ENCODE measurements around the gene GLYR1.
A peak's percentile ranks its signal among the peaks of the same experiment; 100 is the strongest.

The GLYR1 gene

GRCh38 chr16:4795181-4795827, 51.8 kb downstream of the GLYR1 start, which contains the start of gene SMIM22:
SMIM22 (plus strand) TSS chr16:4795369; CDS start chr16:4795735, 366 bp downstream.
- Histone ChIP-seq H3K9ac (no peak within 1 kb of the TSS), H3K4me3 (no peak within 1 kb of the TSS), H3K4me1 (peaks cover 15 to 52% (median 33%) of the 10 kb centered on the region in 10 experiments), H3K36me3 (peaks cover 7 to 42% (median 26%) of the 10 kb centered on the region in 11 experiments; a peak in 20 of 22 replicates), H3K27me3 (no peaks in the 10 kb centered on the region), H4K20me1 (peaks cover 0 to 10% (median 0%) of the 10 kb centered on the region in 11 experiments; a peak in 1 of 22 replicates), H3K4me2 (no peak within 1 kb of the TSS), H3K27ac (no peak within 1 kb of the TSS), H3K9me3 (replicated peaks in 1 of 11) (no peaks in the 10 kb centered on the region)
- TF ChIP-seq Cebpa-rat (IDR thresholded peaks at IDR 0.05) = no peak

GRCh38 chr16:4792951-4793513, 54.1 kb downstream of the GLYR1 start:
- Histone ChIP-seq H3K27ac (no peak overlapping the region), H3K4me3 (no peak overlapping the region), H3K4me2 (no peak overlapping the region)

GRCh38 chr16:4790871-4791270, 56.2 kb downstream of the GLYR1 start:
- Histone ChIP-seq H3K27ac (peak overlapping the region in 6 of 11 experiments; percentile 23 to 45 (median 30); a peak in 7 of 22 replicates), H3K27me3 (no peaks in the 10 kb centered on the region), H4K20me1 (peaks cover 0 to 7% (median 0%) of the 10 kb centered on the region in 11 experiments; a peak in 1 of 22 replicates), H3K4me2 (peak overlapping the region; percentile 44 to 79 (median 68)), H3K4me3 (no peak overlapping the region), H3K9ac (peak overlapping the region in 1 of 11 experiments; percentile 11; a peak in 1 of 22 replicates), H3K9me3 (replicated peaks in 1 of 11) (no peaks in the 10 kb centered on the region), H3K4me1 (peaks cover 9 to 52% (median 43%) of the 10 kb centered on the region in 10 experiments; a peak in 19 of 20 replicates), H3K36me3 (peaks cover 0 to 6% (median 0%) of the 10 kb centered on the region in 11 experiments; a peak in 6 of 22 replicates)
- no peak for TF ChIP-seq Cebpa-rat (IDR thresholded peaks at IDR 0.05)

More at GRCh38 chr16:4792951-4793513, 54.1 kb downstream of the GLYR1 start:
- H3K9ac ChIP-seq = no peak overlapping the region
- TF ChIP-seq Cebpa-rat (IDR thresholded peaks at IDR 0.05) = no peak
- no peaks in the 10 kb centered on the region for H3K27me3 ChIP-seq
- H3K4me1 ChIP-seq = peaks cover 9 to 55% (median 38%) of the 10 kb centered on the region in 10 experiments; a peak in 19 of 20 replicates
- peaks cover 5 to 24% (median 11%) of the 10 kb centered on the region in 11 experiments; a peak in 19 of 22 replicates for H3K36me3 ChIP-seq
- no peaks in the 10 kb centered on the region for H3K9me3 ChIP-seq (replicated peaks in 1 of 11)
- H4K20me1 ChIP-seq = peaks cover 0 to 10% (median 0%) of the 10 kb centered on the region in 11 experiments; a peak in 1 of 22 replicates

GRCh38 chr16:4790261-4790660, 56.8 kb downstream of the GLYR1 start:
- Histone ChIP-seq H3K4me2 (peak overlapping the region in 10 of 11 experiments; percentile 44 to 79 (median 68); a peak in 18 of 22 replicates), H3K4me1 (peaks cover 9 to 52% (median 43%) of the 10 kb centered on the region in 10 experiments; a peak in 19 of 20 replicates), H3K36me3 (no peaks in the 10 kb centered on the region), H3K27me3 (no peaks in the 10 kb centered on the region), H3K27ac (peak overlapping the region in 6 of 11 experiments; percentile 3 to 45 (median 38); a peak in 6 of 22 replicates), H3K9me3 (replicated peaks in 1 of 11) (no peaks in the 10 kb centered on the region), H4K20me1 (0 out of 22 replicates have a peak, but pooled peaks cover 0 to 1% (median 0%) of the 10 kb centered on the region in 11 experiments), H3K9ac (no peak overlapping the region; a peak in 2 of 22 replicates), H3K4me3 (no peak overlapping the region)
- no peak for TF ChIP-seq Cebpa-rat (IDR thresholded peaks at IDR 0.05)

GRCh38 chr16:4788910-4789309, 58.2 kb downstream of the GLYR1 start:
- Histone ChIP-seq H3K9ac (peak overlapping the region in 1 of 11 experiments; percentile 33; a peak in 1 of 22 replicates), H3K9me3 (replicated peaks in 1 of 11) (no peaks in the 10 kb centered on the region), H3K4me2 (peak overlapping the region in 8 of 11 experiments; percentile 37 to 79 (median 59); a peak in 15 of 22 replicates), H3K4me1 (peaks cover 9 to 58% (median 49%) of the 10 kb centered on the region in 10 experiments; a peak in 19 of 20 replicates), H3K4me3 (no peak overlapping the region), H3K27me3 (no peaks in the 10 kb centered on the region), H3K36me3 (no peaks in the 10 kb centered on the region), H4K20me1 (no peaks in the 10 kb centered on the region), H3K27ac (peak overlapping the region in 4 of 11 experiments; percentile 1 to 53 (median 34); a peak in 5 of 22 replicates)
- TF ChIP-seq Cebpa-rat (IDR thresholded peaks at IDR 0.05) = no peak

GRCh38 chr16:4788489-4788889, 58.6 kb downstream of the GLYR1 start:
- Histone ChIP-seq H3K9ac (peak overlapping the region in 2 of 11 experiments; percentile 5 to 33; a peak in 2 of 22 replicates), H3K27ac (peak overlapping the region in 5 of 11 experiments; percentile 1 to 56 (median 47); a peak in 7 of 22 replicates), H3K9me3 (replicated peaks in 1 of 11) (no peaks in the 10 kb centered on the region), H3K4me2 (peak overlapping the region in 8 of 11 experiments; percentile 12 to 79 (median 52); a peak in 14 of 22 replicates), H4K20me1 (no peaks in the 10 kb centered on the region), H3K4me3 (no peak overlapping the region), H3K36me3 (no peaks in the 10 kb centered on the region), H3K27me3 (no peaks in the 10 kb centered on the region), H3K4me1 (peaks cover 9 to 63% (median 53%) of the 10 kb centered on the region in 10 experiments; a peak in 19 of 20 replicates)
- TF ChIP-seq Cebpa-rat (IDR thresholded peaks at IDR 0.05) = no peak

GRCh38 chr16:4787627-4788482, 59.2 kb downstream of the GLYR1 start, which contains the start of gene SEPTIN12:
SEPTIN12 (minus strand) TSS chr16:4788345; CDS start chr16:4787645, 700 bp downstream.
- no peaks in the 10 kb centered on the region for H3K36me3 ChIP-seq
- peaks cover 11 to 69% (median 60%) of the 10 kb centered on the region in 10 experiments for H3K4me1 ChIP-seq
- H3K4me3 ChIP-seq = no peak within 1 kb of the TSS
- no peaks in the 10 kb centered on the region for H4K20me1 ChIP-seq
- H3K9ac ChIP-seq = peak within 1 kb of the TSS in 2 of 11 experiments; percentile 5 to 33; a peak in 2 of 22 replicates
- TF ChIP-seq Cebpa-rat (IDR thresholded peaks at IDR 0.05) = no peak
- H3K4me2 ChIP-seq = peak within 1 kb of the TSS in 8 of 11 experiments; percentile 37 to 79 (median 59); a peak in 15 of 22 replicates
- peak within 1 kb of the TSS in 7 of 11 experiments; percentile 1 to 56 (median 20); a peak in 8 of 22 replicates for H3K27ac ChIP-seq
- no peaks in the 10 kb centered on the region for H3K9me3 ChIP-seq (replicated peaks in 1 of 11)
- no peaks in the 10 kb centered on the region for H3K27me3 ChIP-seq

GRCh38 chr16:4787068-4787467, 60.0 kb downstream of the GLYR1 start:
- Histone ChIP-seq H3K9ac (no peak overlapping the region), H3K4me1 (peaks cover 19 to 76% (median 66%) of the 10 kb centered on the region in 10 experiments), H3K9me3 (replicated peaks in 1 of 11) (no peaks in the 10 kb centered on the region), H3K27ac (peak overlapping the region in 4 of 11 experiments; percentile 14 to 56 (median 48); a peak in 5 of 22 replicates), H3K27me3 (no peaks in the 10 kb centered on the region), H3K36me3 (no peaks in the 10 kb centered on the region), H3K4me2 (no peak overlapping the region; a peak in 1 of 22 replicates), H3K4me3 (no peak overlapping the region), H4K20me1 (no peaks in the 10 kb centered on the region)
- TF ChIP-seq Cebpa-rat (IDR thresholded peaks at IDR 0.05) = no peak
